NK-92 (cell line): Measurements from ENCODE around the gene C19orf85.
"Not testable (repeated sequence)": the region's sequence is repeated elsewhere in the genome, so short reads cannot be mapped to it uniquely, and the experiment has no call there.

Experiments
- DNase-seq: peaks from one replicate; lab custom pipeline; 2025; ENCODE audit not compliant: unreplicated experiment; lab: John Stamatoyannopoulos, UW

The C19orf85 gene

GRCh38 chr19:55442372-55442961 is 22.1 kb downstream of the C19orf85 start:
- no peak for DNase-seq

DNA sequence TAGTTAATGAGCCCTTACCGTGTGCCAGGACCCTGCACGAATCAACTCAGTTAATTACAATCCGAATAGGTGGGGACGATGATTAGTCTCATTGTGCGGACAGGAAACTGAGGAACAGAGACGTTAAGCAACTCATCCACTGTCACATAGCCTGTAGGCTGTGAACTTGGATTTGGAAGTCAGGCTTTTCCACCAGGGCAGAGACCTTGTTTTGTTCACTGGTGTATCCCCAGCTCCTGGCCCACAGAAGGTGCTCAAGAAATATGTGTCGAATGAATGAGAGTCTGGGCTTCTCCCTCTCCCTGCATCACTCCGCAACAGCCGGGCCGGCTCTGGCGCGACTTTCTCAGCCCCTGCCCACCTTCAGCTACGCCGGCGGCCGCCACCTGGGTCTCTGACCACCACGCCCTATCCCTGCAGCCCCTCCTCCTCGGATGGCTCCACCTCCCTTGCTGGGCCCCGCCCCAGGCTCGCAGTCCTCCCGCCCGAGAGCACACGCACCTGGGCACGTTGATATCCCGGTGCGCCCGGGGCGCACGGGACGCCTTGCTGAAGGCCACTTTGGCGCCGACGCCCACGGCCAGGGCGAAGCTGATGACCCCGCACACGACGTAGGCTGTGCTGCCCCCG is 22.7 kb downstream of the C19orf85 start:
- DNase-seq, result no peak

DNA sequence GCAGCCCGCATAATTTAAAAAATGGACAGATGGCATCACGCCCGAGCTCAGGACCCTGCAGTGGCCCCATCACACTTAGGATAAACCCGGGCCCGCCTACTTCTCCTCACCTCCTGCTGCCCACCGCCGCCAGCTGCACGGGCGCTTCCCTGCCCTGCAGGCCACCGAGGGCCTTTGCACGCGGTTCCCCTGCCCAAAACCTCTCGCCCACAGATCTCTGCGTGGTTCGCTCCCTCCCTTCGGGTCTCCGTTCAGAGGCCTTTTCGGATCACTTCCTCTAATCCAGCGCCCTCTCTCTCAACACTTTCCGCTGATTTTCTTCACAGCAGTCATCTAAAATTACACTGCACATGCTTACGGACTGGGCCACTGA is 23.2 kb downstream of the C19orf85 start:
- no peak for DNase-seq

GRCh38 chr19:55440411-55441105 is 24.0 kb downstream of the C19orf85 start:
- no peak for DNase-seq

- DNase-seq, result no peak
These were observed 25.5 kb downstream of the C19orf85 start for GRCh38 chr19:55439052-55439451.

DNA sequence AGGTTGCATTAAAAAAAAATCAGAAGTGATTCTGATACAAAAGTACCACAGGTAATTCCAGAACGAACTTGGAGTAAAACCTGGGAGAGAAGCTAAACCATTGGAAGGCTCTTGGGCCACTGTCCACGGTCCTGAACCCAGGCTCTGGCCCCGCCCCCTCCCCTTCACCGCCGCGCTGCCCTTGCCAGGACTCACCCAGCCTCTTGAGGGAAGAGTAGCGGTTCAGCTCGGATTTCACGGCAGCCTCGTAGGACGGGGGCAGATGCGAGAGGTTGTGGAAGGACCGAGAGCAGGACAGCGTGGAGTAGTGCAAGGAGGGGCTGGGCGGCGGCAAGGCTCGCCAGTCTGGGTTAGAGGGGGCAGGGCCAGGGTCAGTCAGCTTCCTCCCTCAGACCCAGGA is 27.1 kb downstream of the C19orf85 start:
- DNase-seq, result no peak

DNA sequence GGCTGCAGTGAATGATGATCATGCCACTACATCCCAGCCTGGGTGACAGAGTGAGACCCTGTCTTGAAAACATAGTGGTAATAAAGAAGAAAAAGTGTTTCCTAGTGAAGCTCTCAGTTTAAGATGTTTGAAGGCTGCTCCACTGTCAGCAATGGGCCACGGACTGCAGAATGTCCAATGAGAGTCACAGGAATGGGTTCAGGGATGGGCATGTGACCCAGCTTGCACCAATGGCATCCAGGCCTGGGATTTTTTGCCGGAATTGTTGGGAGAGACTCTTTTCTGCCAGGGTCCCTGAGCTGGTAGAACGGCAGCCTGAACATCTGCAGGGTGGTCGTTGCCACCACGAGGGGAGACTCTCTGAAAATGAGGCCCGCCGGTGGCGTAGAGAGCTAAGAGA is 27.7 kb downstream of the C19orf85 start:
- DNase-seq, result no peak

- DNase-seq, result no peak
These were observed 29.5 kb downstream of the C19orf85 start for GRCh38 chr19:55435020-55435419.

- no peak for DNase-seq
These were observed 30.1 kb downstream of the C19orf85 start for GRCh38 chr19:55434356-55434919.

- no peak for DNase-seq
These were observed 31.3 kb downstream of the C19orf85 start for GRCh38 chr19:55433292-55433691.

DNA sequence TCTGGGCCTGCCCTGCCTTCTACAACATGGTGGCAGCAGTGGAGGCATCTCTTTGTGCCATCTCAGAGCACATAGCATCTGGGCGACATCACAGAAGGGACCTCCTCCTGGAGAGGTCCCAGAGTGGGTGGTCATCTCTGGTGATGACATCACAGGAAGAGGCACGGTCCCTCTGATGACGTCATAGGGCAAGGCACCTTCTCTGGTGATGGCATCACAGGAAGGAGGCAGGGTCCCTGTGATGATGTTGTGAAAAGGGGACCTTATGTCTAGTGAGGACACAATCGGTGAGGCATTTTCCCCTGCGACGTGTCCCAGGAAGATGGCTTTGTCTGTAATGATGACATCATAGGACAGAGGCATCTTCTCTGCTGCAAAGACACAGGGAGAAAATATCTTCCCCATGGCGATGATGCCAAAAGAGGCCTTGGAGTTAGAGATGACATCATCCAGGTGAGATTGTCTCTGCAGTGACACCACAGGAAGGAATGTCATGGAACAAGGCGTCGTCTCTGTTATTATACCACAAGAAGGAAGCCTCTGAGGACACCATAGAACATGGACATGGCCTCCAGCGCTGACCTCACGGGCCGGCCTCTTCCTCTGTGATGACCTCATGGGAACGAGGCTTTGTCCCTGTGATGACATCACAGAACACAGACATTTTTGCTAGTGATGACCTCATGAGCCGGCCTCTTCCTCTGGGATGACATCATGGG is 32.2 kb downstream of the C19orf85 start:
- DNase-seq, result no peak

GRCh38 chr19:55431183-55431582 is 33.4 kb downstream of the C19orf85 start:
- no peak for DNase-seq

GRCh38 chr19:55426042-55426441 is 38.5 kb downstream of the C19orf85 start:
- no peak for DNase-seq

DNA sequence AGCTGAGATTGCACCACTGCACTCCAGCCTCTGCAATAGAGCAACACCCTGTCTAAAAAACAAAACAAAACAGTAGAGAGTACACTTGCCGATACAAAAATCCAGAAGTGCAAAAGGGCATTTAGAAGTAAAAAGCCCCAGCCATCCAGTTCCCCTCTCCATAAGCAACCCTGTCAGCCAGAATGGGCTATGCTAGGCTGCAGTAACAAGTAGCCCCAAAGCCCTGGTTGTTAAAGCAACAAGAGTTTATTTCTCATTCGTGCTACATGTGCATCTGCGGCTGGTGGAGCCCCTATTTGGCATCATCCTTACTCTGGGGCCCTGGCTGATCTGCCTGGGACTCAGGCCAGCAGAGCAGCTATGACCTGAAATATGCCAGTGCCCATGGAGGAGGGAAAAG is 40.0 kb downstream of the C19orf85 start:
- DNase-seq, result no peak

- DNase-seq, result no peak
These were observed 41.1 kb downstream of the C19orf85 start for GRCh38 chr19:55423225-55424005.

- not testable (repeated sequence) for DNase-seq
These were observed 43.3 kb downstream of the C19orf85 start for GRCh38 chr19:55421281-55421680.

- no peak for DNase-seq
These were observed 44.8 kb downstream of the C19orf85 start for GRCh38 chr19:55419624-55420236.

GRCh38 chr19:55419103-55419502 is 45.4 kb downstream of the C19orf85 start:
- DNase-seq, result no peak

DNA sequence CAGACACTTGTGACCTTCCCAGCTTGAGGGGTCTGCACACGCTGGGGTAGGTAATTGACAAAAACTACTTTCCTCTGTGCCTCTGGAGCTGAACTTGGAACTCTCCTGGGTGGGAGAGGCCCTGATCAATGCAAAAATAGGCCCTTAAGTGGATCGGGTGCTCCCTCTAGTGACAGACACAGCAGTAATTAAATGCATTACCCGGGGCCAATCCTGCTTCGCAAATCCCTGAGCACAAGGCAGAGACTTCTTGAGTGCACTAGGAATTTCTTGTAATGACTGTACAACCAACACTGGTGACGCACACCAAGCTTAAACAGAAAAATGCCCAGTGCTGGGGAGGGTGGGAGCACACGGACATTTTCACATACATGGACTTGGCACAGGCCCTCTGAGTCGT is 46.4 kb downstream of the C19orf85 start:
- DNase-seq, result no peak
